GM10266 (cell line): ENCODE results near the gene NOTCH2.
"Not testable (repeated sequence)": the region's sequence is repeated elsewhere in the genome, so short reads cannot be mapped to it uniquely, and the experiment has no call there.

Experiments used
- DNase-seq: peaks from one replicate; pipeline ENCODE4 v3.0.0; 2012; ENCODE audit errors: extremely low spot score
- CTCF ChIP-seq: IDR thresholded peaks from 2 replicates; pipeline ENCODE4 v1.5.1; 2012; ENCODE audit warnings: mild to moderate bottlenecking, low read depth; ENCODE audit not compliant: control insufficient read depth, insufficient read depth; ENCODE audit errors: missing control alignments

Gene NOTCH2

GRCh38 chr1:120068683-120069066, 787 bp downstream of the NOTCH2 start:
- DNase-seq = not testable (repeated sequence)

- DNase-seq = not testable (repeated sequence)
These were observed 21.3 kb downstream of the NOTCH2 start for GRCh38 chr1:120048208-120048607.

GRCh38 chr1:120041771-120042170, 27.7 kb downstream of the NOTCH2 start:
- not testable (repeated sequence) for DNase-seq

- DNase-seq = not testable (repeated sequence)
These were observed 37.2 kb downstream of the NOTCH2 start for GRCh38 chr1:120032253-120032652.

GRCh38 chr1:120023791-120024190, 45.7 kb downstream of the NOTCH2 start:
- not testable (repeated sequence) for DNase-seq

- DNase-seq = not testable (repeated sequence)
These were observed 54.5 kb downstream of the NOTCH2 start for GRCh38 chr1:120014978-120015377.

- DNase-seq = not testable (repeated sequence)
These were observed 61.1 kb downstream of the NOTCH2 start for GRCh38 chr1:120008320-120008719.

- not testable (repeated sequence) for DNase-seq
These were observed 61.6 kb downstream of the NOTCH2 start for GRCh38 chr1:120007850-120008249.

GRCh38 chr1:120001035-120001434, 68.4 kb downstream of the NOTCH2 start:
- not testable (repeated sequence) for DNase-seq

GRCh38 chr1:119996731-119997312, 72.6 kb downstream of the NOTCH2 start:
- DNase-seq = not testable (repeated sequence)

GRCh38 chr1:119995975-119996374, 73.5 kb downstream of the NOTCH2 start:
- not testable (repeated sequence) for DNase-seq

- no peak for TF ChIP-seq CTCF
- no peak for DNase-seq
These were observed 81.0 kb downstream of the NOTCH2 start for GRCh38 chr1:119988306-119989062.

GRCh38 chr1:119987686-119988085, 81.8 kb downstream of the NOTCH2 start:
- peak; percentile 9 for DNase-seq
- no peak for TF ChIP-seq CTCF

- DNase-seq = no peak
- no peak for TF ChIP-seq CTCF
These were observed 82.3 kb downstream of the NOTCH2 start for GRCh38 chr1:119987112-119987511.
